Measurements from ENCODE around the gene USP6NL. TPM values are rescaled to one million over a fixed set of nuclear protein-coding genes. Genes with fewer than 3 reads are reported as not detected.

USP6NL gene
- total RNA-seq, 1 donor from 2014 or later, result 29.6 TPM

GRCh38 chr10:11532306-11532705, 79.1 kb downstream of the USP6NL start:
- Mint-ChIP-seq H3K27ac (no peak overlapping the region), H3K27me3 (no peaks in the 10 kb centered on the region), H3K36me3 (no peaks in the 10 kb centered on the region), H3K4me3 (no peak overlapping the region), H3K4me1 (ENCODE audit: unreplicated experiment) (peaks cover 30% of the 10 kb centered on the region), H3K9me3 (no peaks in the 10 kb centered on the region)
- TF ChIP-seq CTCF (conservative IDR thresholded peaks at IDR 0.05), result no peak
- no peak for DNase-seq (ENCODE audit: extremely low spot score, unreplicated experiment)

GRCh38 chr10:11530806-11531205, 80.6 kb downstream of the USP6NL start:
- Mint-ChIP-seq H3K27me3 (no peaks in the 10 kb centered on the region), H3K4me3 (no peak overlapping the region), H3K27ac (no peak overlapping the region), H3K36me3 (peaks cover 10% of the 10 kb centered on the region), H3K9me3 (no peaks in the 10 kb centered on the region), H3K4me1 (ENCODE audit: unreplicated experiment) (peaks cover 30% of the 10 kb centered on the region)
- no peak for DNase-seq (ENCODE audit: extremely low spot score, unreplicated experiment)
- no peak for TF ChIP-seq CTCF (conservative IDR thresholded peaks at IDR 0.05)

GRCh38 chr10:11529276-11529903, 82.1 kb downstream of the USP6NL start:
- Mint-ChIP-seq H3K36me3 (peaks cover 11% of the 10 kb centered on the region), H3K27ac (no peak overlapping the region), H3K4me1 (ENCODE audit: unreplicated experiment) (peaks cover 24% of the 10 kb centered on the region), H3K4me3 (no peak overlapping the region), H3K9me3 (no peaks in the 10 kb centered on the region), H3K27me3 (no peaks in the 10 kb centered on the region)
- TF ChIP-seq CTCF (conservative IDR thresholded peaks at IDR 0.05), result no peak
- DNase-seq (ENCODE audit: extremely low spot score, unreplicated experiment), result no peak

GRCh38 chr10:11528286-11528685, 83.2 kb downstream of the USP6NL start:
- H3K4me3 Mint-ChIP-seq, result no peak overlapping the region

GRCh38 chr10:11527691-11528255, 83.7 kb downstream of the USP6NL start:
- no peak for DNase-seq (ENCODE audit: extremely low spot score, unreplicated experiment)
- H3K27me3 Mint-ChIP-seq, result no peaks in the 10 kb centered on the region
- peaks cover 11% of the 10 kb centered on the region for H3K36me3 Mint-ChIP-seq
- TF ChIP-seq CTCF (conservative IDR thresholded peaks at IDR 0.05), result no peak
- H3K9me3 Mint-ChIP-seq, result no peaks in the 10 kb centered on the region
- H3K27ac Mint-ChIP-seq, result no peak overlapping the region
- H3K4me1 Mint-ChIP-seq (ENCODE audit: unreplicated experiment), result peaks cover 12% of the 10 kb centered on the region
- H3K4me3 Mint-ChIP-seq, result no peak overlapping the region

More at GRCh38 chr10:11528286-11528685, 83.2 kb downstream of the USP6NL start:
- no peak overlapping the region for H3K27ac Mint-ChIP-seq
- DNase-seq (ENCODE audit: extremely low spot score, unreplicated experiment), result no peak
- TF ChIP-seq CTCF (conservative IDR thresholded peaks at IDR 0.05), result no peak
- peaks cover 14% of the 10 kb centered on the region for H3K4me1 Mint-ChIP-seq (ENCODE audit: unreplicated experiment)
- no peaks in the 10 kb centered on the region for H3K27me3 Mint-ChIP-seq
- no peaks in the 10 kb centered on the region for H3K9me3 Mint-ChIP-seq
- H3K36me3 Mint-ChIP-seq, result peaks cover 11% of the 10 kb centered on the region

All from type B pancreatic cell (in vitro differentiated cells).